Progenitor cell of endocrine pancreas (in vitro differentiated cells): ENCODE measurements around the gene TRIM38. TPM values are rescaled to one million over a fixed set of nuclear protein-coding genes. Genes with fewer than 3 reads are reported as not detected.
A peak's percentile ranks its signal among the peaks of the same experiment; 100 is the strongest.

Experiments used
- DNase-seq: peaks from one replicate; pipeline ENCODE4 v3.0.0; 2021; ENCODE audit warnings: low spot score; ENCODE audit not compliant: unreplicated experiment
- H3K27ac Mint-ChIP-seq: 2 replicates; pipeline ENCODE4 v1.8.0; 2021; ENCODE audit warnings: mild to moderate bottlenecking, moderate library complexity, mixed read lengths
- H3K27me3 Mint-ChIP-seq: 2 replicates; pipeline ENCODE4 v1.8.0; 2021; ENCODE audit warnings: mixed read lengths
- H3K36me3 Mint-ChIP-seq: 2 replicates; pipeline ENCODE4 v1.8.0; 2022; ENCODE audit warnings: mixed read lengths; ENCODE audit not compliant: insufficient read depth
- H3K4me1 Mint-ChIP-seq: 2 replicates; pipeline ENCODE4 v1.8.0; 2021; ENCODE audit warnings: low read depth, mixed read lengths
- H3K4me3 Mint-ChIP-seq: 2 replicates; pipeline ENCODE4 v1.8.0; 2021; ENCODE audit warnings: low read depth, mild to moderate bottlenecking, moderate library complexity, mixed read lengths
- H3K9me3 Mint-ChIP-seq: 2 replicates; pipeline ENCODE4 v1.8.0; 2021; ENCODE audit warnings: low read depth, mixed read lengths
- total RNA-seq: library from RNA; stranded (reverse); gene quantifications from 2 replicates; pipeline ENCODE4 v1.2.1, GENCODE V29; 2021
- TF ChIP-seq, protein P1 (sequence below): fragments of 200-600 bp; sonication (generic); IDR thresholded peaks from one replicate; pipeline ENCODE4 v1.5.0; 2021; ENCODE audit warnings: antibody characterized with exemption, mild to moderate bottlenecking; ENCODE audit not compliant: unreplicated experiment

Gene TRIM38
- total RNA-seq, 1 donor from 2014 or later = 5.9 TPM

DNA sequence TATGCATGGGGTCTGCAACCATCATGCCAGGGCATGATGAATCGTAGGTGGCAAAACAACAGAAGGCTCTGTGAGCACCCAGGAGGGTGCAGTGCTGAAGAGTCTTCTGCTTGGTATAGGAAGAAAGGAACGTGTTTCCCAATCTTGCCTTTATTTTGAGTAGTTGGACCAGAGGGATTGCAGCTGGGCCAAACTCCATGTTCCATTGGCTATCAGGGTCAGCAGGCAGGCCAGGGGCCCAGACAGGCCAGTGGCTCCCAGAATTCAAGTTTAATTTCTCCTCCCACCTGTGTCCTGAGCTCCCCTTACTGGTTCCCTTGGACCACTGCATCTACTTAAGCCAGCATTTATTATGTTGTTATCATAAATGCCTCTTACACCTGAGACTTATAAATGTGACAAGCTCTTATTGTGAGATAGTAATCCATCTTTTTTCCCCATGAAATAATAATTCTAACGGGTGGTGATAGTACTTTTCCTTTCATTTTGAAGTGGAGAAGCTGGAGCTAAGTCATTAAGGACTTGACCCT lies 918 bp upstream of the TRIM38 start:
- Mint-ChIP-seq H3K9me3 (peaks cover 21% of the 10 kb centered on the region), H3K4me1 (peaks cover 28% of the 10 kb centered on the region), H3K36me3 (peaks cover 4% of the 10 kb centered on the region), H3K4me3 (no peak overlapping the region), H3K27ac (peak overlapping the region; percentile 85), H3K27me3 (no peaks in the 10 kb centered on the region)
- TF ChIP-seq, protein P1, sequence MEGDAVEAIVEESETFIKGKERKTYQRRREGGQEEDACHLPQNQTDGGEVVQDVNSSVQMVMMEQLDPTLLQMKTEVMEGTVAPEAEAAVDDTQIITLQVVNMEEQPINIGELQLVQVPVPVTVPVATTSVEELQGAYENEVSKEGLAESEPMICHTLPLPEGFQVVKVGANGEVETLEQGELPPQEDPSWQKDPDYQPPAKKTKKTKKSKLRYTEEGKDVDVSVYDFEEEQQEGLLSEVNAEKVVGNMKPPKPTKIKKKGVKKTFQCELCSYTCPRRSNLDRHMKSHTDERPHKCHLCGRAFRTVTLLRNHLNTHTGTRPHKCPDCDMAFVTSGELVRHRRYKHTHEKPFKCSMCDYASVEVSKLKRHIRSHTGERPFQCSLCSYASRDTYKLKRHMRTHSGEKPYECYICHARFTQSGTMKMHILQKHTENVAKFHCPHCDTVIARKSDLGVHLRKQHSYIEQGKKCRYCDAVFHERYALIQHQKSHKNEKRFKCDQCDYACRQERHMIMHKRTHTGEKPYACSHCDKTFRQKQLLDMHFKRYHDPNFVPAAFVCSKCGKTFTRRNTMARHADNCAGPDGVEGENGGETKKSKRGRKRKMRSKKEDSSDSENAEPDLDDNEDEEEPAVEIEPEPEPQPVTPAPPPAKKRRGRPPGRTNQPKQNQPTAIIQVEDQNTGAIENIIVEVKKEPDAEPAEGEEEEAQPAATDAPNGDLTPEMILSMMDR = no peak
- no peak for DNase-seq

DNA sequence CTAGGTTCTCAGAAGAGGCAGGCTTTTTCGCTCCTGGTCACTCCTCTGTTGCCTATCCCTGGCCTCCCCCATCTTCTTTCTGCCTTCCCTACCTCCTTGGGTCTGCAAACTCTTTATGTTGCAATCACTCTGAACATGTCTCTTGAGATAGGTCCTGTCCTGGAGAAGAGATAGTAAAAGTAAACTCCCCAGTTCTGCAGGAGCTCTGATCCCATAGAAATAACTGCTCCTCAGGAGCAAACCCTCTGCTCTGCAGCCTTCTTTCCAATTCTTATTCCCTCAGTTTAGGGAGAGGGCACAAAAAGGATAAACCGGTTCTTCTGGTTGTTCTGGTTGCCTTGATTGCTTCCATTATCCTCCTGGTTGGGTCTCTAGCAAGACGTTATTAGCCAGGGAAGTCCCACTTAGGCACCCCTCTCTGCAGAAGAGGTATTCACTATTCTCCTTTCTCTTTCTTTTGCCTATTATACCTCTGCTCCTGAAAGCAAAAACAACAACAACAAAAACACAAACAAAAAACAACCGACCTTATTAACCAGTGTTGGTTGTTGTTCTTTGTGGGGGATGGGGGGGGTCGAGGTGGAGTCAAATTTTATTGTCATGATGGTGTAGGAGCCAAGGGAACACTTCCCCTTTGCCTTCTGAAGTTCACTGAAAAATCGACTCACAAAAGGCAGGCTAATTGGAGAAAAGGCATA lies 973 bp downstream of the TRIM38 start:
- H3K36me3 Mint-ChIP-seq = peaks cover 11% of the 10 kb centered on the region
- TF ChIP-seq, protein P1 = no peak
- H3K9me3 Mint-ChIP-seq = peaks cover 19% of the 10 kb centered on the region
- H3K4me3 Mint-ChIP-seq = peak overlapping the region; percentile 70
- peaks cover 23% of the 10 kb centered on the region for H3K4me1 Mint-ChIP-seq
- DNase-seq = no peak
- peak overlapping the region; percentile 93 for H3K27ac Mint-ChIP-seq
- no peaks in the 10 kb centered on the region for H3K27me3 Mint-ChIP-seq

DNA sequence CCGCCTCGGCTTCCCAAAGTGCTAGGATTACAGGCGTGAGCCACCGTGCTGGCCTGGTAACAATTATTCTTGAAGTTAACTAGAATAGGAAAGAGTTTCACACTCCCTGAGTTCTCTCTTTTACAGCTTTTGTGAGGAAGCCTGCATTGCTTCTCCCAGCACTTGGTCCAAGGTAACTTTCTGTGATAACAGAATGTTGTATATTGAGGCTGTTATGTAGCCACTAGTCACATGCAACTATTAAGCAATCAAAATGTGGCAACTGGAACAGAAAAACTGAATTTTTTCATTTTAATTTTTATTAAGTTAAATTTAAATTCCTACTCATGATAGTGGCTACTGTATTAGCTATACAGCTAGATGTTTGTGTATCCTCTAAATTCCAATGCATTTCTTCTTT lies 2.5 kb downstream of the TRIM38 start:
- H3K4me3 Mint-ChIP-seq = no peak overlapping the region
- no peak overlapping the region for H3K27ac Mint-ChIP-seq
- H3K27me3 Mint-ChIP-seq = no peaks in the 10 kb centered on the region
- peaks cover 23% of the 10 kb centered on the region for H3K4me1 Mint-ChIP-seq
- TF ChIP-seq, protein P1 = no peak
- peaks cover 7% of the 10 kb centered on the region for H3K9me3 Mint-ChIP-seq
- no peak for DNase-seq
- peaks cover 17% of the 10 kb centered on the region for H3K36me3 Mint-ChIP-seq

DNA sequence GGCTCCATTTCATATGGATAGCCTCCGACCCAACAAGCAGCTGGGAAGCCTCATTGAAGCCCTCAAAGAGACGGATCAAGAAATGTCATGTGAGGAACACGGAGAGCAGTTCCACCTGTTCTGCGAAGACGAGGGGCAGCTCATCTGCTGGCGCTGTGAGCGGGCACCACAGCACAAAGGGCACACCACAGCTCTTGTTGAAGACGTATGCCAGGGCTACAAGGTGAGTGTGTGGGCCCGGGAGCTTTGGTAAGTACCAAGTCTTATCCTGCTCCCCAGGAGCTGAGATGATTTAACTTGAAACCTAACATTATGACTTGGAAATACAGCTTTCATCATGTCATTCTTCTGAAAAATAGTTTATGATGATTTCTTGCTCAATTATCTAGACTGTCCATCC lies 4.1 kb downstream of the TRIM38 start:
- no peak overlapping the region for H3K4me3 Mint-ChIP-seq
- no peak overlapping the region for H3K27ac Mint-ChIP-seq
- no peaks in the 10 kb centered on the region for H3K9me3 Mint-ChIP-seq
- peaks cover 25% of the 10 kb centered on the region for H3K4me1 Mint-ChIP-seq
- H3K36me3 Mint-ChIP-seq = peaks cover 21% of the 10 kb centered on the region
- no peaks in the 10 kb centered on the region for H3K27me3 Mint-ChIP-seq
- TF ChIP-seq, protein P1 = no peak
- no peak for DNase-seq

DNA sequence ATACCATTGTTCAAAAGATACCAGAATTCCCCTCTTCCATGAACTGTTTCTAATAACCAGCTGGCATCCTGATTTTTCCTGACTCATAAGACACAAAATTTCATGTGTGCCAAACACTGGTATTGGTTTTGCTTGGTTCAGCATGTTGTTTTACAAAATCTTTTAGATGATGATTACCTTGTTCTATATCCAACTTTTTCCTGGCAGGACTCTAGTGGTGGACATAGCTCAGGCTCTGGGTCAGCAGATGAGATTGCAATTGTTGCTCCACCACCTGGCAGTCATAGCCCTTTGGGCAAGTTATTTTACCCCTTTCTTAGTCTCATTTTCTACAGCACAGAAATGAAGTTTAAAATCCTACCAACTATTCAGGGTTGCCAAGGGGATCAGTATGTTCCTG lies 6.2 kb downstream of the TRIM38 start:
- Mint-ChIP-seq H3K4me1 (peaks cover 18% of the 10 kb centered on the region), H3K27me3 (no peaks in the 10 kb centered on the region), H3K27ac (no peak overlapping the region), H3K4me3 (no peak overlapping the region), H3K36me3 (peaks cover 26% of the 10 kb centered on the region), H3K9me3 (no peaks in the 10 kb centered on the region)
- TF ChIP-seq, protein P1 = no peak
- DNase-seq = no peak
